GM21526 (cell line): ENCODE results near the gene SLF1.
"Not testable (repeated sequence)": the region's sequence is repeated elsewhere in the genome, so short reads cannot be mapped to it uniquely, and the experiment has no call there.

Experiments used
- ATAC-seq: cut with Tn5 transposase; IDR thresholded peaks from one replicate; pipeline ENCODE4 v1.9.1; 2021; ENCODE audit warnings: moderate library complexity; ENCODE audit not compliant: unreplicated experiment, low FRiP score

SLF1 gene

GRCh38 chr5:94618493-94619328 is at the start of gene SLF1, which contains the start of gene KIAA0825:
SLF1 (plus strand) TSS chr5:94618669; CDS start chr5:94628811, 10,142 bp downstream.
KIAA0825 (minus strand) TSS chr5:94618604; CDS start chr5:94537126, 81,478 bp downstream.
- ATAC-seq, result peak; percentile 96

GRCh38 chr5:94571415-94571814 is 47.1 kb upstream of the SLF1 start:
- no peak for ATAC-seq

GRCh38 chr5:94573349-94573748 is 45.1 kb upstream of the SLF1 start:
- not testable (repeated sequence) for ATAC-seq

- no peak for ATAC-seq
Measured at GRCh38 chr5:94575196-94575595, 43.3 kb upstream of the SLF1 start.

- ATAC-seq, result peak; percentile 78
Measured at GRCh38 chr5:94577466-94578245, 40.8 kb upstream of the SLF1 start.

- ATAC-seq, result no peak
Measured at GRCh38 chr5:94595281-94595840, 23.1 kb upstream of the SLF1 start.

- no peak for ATAC-seq
Measured at GRCh38 chr5:94613583-94613982, 4.9 kb upstream of the SLF1 start.

- ATAC-seq, result no peak
Measured at GRCh38 chr5:94614156-94614805, 4.2 kb upstream of the SLF1 start.

- ATAC-seq, result no peak
Measured at GRCh38 chr5:94615862-94616261, 2.6 kb upstream of the SLF1 start.

- ATAC-seq, result peak; percentile 34
Measured at GRCh38 chr5:94618029-94618492, 408 bp upstream of the SLF1 start.

- ATAC-seq, result no peak
Measured at GRCh38 chr5:94620256-94620655, 1.8 kb downstream of the SLF1 start.

GRCh38 chr5:94621763-94622162 is 3.3 kb downstream of the SLF1 start:
- ATAC-seq, result no peak

GRCh38 chr5:94623011-94623410 is 4.5 kb downstream of the SLF1 start:
- ATAC-seq, result no peak

- ATAC-seq, result no peak
Measured at GRCh38 chr5:94623877-94624276, 5.4 kb downstream of the SLF1 start.

- no peak for ATAC-seq
Measured at GRCh38 chr5:94627191-94627590, 8.7 kb downstream of the SLF1 start.

GRCh38 chr5:94632024-94632423 is 13.6 kb downstream of the SLF1 start:
- peak; percentile 95 for ATAC-seq

GRCh38 chr5:94640176-94640575 is 21.7 kb downstream of the SLF1 start:
- ATAC-seq, result no peak

- ATAC-seq, result no peak
Measured at GRCh38 chr5:94645053-94645452, 26.6 kb downstream of the SLF1 start.

GRCh38 chr5:94646758-94647157 is 28.3 kb downstream of the SLF1 start:
- ATAC-seq, result no peak

- ATAC-seq, result no peak
Measured at GRCh38 chr5:94649874-94650273, 31.4 kb downstream of the SLF1 start.

- ATAC-seq, result no peak
Measured at GRCh38 chr5:94658272-94658671, 39.8 kb downstream of the SLF1 start.
